DMS53 (cell line): ENCODE measurements around the gene VSTM1.
"Not testable (repeated sequence)": the region's sequence is repeated elsewhere in the genome, so short reads cannot be mapped to it uniquely, and the experiment has no call there.

Experiments
- DNase-seq: peaks from one replicate; lab custom pipeline; 2025; lab: John Stamatoyannopoulos, UW

The VSTM1 gene

GRCh38 chr19:54063350-54064116 lies at the start of gene VSTM1:
TSS of gene VSTM1 (minus strand) at chr19:54063897. CDS start at chr19:54063777, 120 bp downstream.
- DNase-seq: no peak

- peak; percentile 21 for DNase-seq
These were observed 46.0 kb upstream of the VSTM1 start for GRCh38 chr19:54109651-54110050.

GRCh38 chr19:54108496-54108895 lies 44.8 kb upstream of the VSTM1 start:
- DNase-seq: no peak

- DNase-seq: no peak
These were observed 44.3 kb upstream of the VSTM1 start for GRCh38 chr19:54107876-54108490.

- DNase-seq: no peak
These were observed 43.0 kb upstream of the VSTM1 start for GRCh38 chr19:54106716-54107115.

GRCh38 chr19:54105796-54106195 lies 42.1 kb upstream of the VSTM1 start:
- no peak for DNase-seq

GRCh38 chr19:54104998-54105715 lies 41.5 kb upstream of the VSTM1 start:
- no peak for DNase-seq

GRCh38 chr19:54102421-54103169 lies 38.9 kb upstream of the VSTM1 start, which contains the start of gene NDUFA3:
TSS of gene NDUFA3 (plus strand) at chr19:54102855. CDS start at chr19:54102879, 24 bp downstream.
- DNase-seq: peak; percentile 99

- DNase-seq: no peak
These were observed 36.9 kb upstream of the VSTM1 start, which contains the start of gene OSCAR for GRCh38 chr19:54100561-54100960. TSS of gene OSCAR (minus strand) at chr19:54100803. CDS start at chr19:54100792, 11 bp downstream.

GRCh38 chr19:54099903-54100255 lies 36.2 kb upstream of the VSTM1 start:
- not testable (repeated sequence) for DNase-seq

- DNase-seq: no peak
These were observed 35.6 kb upstream of the VSTM1 start for GRCh38 chr19:54099190-54099902.

GRCh38 chr19:54096617-54097106 lies 33.0 kb upstream of the VSTM1 start:
- peak; percentile 28 for DNase-seq

GRCh38 chr19:54095859-54096616 lies 32.3 kb upstream of the VSTM1 start:
- DNase-seq: peak; percentile 75

GRCh38 chr19:54095136-54095858 lies 31.6 kb upstream of the VSTM1 start:
- no peak for DNase-seq

- no peak for DNase-seq
These were observed 30.8 kb upstream of the VSTM1 start for GRCh38 chr19:54094426-54095000.

- DNase-seq: no peak
These were observed 20.7 kb upstream of the VSTM1 start for GRCh38 chr19:54084410-54084809.

GRCh38 chr19:54081032-54081431 lies 17.3 kb upstream of the VSTM1 start, which contains the start of gene TARM1:
TSS of gene TARM1 (minus strand) at chr19:54081365. CDS start at chr19:54081340, 25 bp downstream.
- no peak for DNase-seq

- no peak for DNase-seq
These were observed 13.6 kb upstream of the VSTM1 start for GRCh38 chr19:54077334-54077733.

GRCh38 chr19:54074851-54075250 lies 11.2 kb upstream of the VSTM1 start:
- DNase-seq: no peak
